Hematopoietic multipotent progenitor cell treated with erythropoietin and hydrocortisone succinate and interleukin-3 and kit ligand, for 8 days (in vitro differentiated cells): ENCODE measurements around the gene PCCA.
"Not testable (repeated sequence)": the region's sequence is repeated elsewhere in the genome, so short reads cannot be mapped to it uniquely, and the experiment has no call there.

Source experiments
- DNase-seq: peaks from one replicate; pipeline ENCODE4 v3.0.0-alpha.2; 2015

The PCCA gene

DNA sequence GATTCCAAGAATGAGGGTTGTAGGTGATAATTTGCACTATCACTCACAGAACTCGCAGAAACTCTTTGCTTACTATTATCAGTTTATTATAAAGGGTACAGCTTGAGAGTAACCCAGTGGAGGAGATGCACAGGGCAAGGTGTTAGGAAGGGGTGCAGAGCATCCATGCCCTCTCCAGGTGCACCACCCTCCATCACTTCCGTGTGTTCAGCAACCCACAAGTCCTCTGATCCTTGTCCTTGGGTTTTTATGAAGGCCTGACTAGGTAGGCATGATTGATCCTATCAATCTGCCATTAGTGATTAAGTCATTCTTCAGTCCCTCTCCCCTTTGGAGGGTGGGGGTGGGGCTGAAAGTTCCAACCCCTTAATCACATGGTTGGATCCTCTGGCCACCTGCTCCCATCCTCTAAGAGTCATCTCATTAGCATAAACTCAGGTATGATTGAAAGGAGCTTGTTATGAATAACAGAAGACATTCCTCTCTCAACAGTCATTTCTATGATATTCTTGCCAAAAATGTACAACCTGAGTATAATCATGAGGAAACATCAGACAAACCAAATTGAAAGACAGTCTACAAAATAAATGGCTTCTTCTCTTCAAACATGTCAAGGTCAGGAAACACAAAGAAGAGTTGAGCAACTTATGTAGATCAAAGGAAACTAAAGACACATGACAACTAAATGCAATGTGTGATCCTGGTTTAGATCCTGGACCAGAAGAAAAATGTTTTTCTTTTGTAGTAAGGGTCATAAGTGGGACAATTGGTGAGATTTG, 225.4 kb downstream of the PCCA start:
- DNase-seq: no peak

DNA sequence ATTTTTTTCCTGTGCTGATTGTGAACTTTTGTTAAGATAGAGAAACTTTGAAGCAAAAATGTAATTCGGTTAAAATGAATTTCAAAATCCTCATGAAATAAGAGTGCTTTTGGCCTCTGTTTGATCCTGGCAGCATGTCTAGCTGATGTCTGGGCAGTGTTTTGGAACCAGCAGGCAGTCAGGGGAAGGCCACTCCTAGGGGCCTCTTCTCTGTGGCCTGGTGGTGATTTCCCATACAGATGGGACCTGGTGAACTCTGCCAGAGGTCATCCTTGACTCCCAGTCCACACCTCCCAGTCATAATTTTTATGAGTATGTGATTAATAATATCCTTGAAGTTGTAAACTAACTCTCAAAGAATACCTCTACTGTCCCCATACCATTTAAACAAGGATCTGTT, 226.6 kb downstream of the PCCA start:
- no peak for DNase-seq

DNA sequence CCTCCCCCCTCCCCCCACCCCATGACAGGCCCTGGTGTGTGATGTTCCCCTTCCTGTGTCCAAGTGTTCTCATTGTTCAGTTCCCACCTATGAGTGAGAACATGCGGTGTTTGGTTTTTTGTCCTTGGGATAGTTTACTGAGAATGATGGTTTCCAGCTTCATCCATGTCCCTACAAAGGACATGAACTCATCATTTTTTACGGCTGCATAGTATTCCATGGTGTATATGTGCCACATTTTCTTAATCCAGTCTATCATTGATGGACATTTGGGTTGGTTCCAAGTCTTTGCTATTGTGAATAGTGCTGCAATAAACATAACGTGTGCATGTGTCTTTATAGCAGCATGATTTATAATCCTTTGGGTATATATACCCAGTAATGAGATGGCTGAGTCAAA, 229.6 kb downstream of the PCCA start:
- not testable (repeated sequence) for DNase-seq

DNA sequence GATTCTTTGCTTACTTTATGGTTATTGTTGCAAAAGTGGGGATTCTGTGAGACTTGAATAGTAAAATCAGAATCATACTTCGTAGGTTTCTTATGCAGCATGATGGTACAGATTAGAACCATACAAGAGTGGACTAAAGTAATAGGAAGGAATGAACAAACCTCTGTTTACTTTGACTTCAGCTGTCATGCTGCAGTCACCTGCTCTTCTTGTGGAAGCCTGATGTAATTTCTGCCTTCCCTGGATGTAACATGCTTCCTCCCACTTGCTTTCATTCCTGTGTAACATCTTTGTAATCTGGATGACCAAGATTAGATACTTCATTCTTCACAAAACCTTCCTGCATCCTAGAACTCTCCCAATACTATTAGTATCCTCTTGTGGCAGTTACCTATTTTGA, 235.0 kb downstream of the PCCA start:
- DNase-seq: no peak

DNA sequence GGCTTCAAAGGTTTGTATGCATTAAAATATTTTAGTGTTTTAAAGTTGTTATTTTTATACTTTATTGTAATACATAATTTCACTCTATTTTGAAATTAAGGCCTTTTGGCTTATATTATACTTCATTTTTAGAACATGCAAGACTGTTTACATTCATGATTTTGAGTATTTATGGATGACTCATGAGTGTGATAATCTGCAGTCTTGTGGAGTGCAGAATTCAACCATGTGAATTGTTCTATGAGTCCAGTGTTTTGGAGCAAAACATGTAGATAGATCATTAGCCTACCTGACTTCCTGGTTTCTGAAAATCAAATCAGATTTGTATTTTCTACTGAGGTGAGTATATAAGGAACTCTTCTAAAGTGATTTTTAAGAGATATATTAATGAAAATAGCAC, 241.8 kb downstream of the PCCA start:
- DNase-seq: no peak

DNA sequence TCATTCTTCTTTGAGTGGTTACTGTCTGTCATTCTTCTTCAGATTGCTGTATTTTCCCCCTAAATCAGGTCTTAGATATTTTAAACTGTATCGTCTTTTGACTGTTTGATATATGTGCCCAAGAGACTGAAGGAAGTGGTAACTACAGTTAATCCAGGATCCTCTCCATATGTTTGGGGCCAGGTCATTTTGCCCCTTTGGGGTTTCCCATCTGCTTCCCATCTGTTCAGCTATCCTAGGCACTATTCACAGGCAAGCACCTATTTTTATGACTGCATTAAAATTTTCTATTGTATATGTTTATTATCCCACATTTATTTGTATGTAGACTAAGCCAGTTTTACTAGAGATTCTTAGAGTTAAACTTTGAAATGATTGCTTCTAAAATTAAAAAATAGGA, 244.2 kb downstream of the PCCA start:
- DNase-seq: no peak

DNA sequence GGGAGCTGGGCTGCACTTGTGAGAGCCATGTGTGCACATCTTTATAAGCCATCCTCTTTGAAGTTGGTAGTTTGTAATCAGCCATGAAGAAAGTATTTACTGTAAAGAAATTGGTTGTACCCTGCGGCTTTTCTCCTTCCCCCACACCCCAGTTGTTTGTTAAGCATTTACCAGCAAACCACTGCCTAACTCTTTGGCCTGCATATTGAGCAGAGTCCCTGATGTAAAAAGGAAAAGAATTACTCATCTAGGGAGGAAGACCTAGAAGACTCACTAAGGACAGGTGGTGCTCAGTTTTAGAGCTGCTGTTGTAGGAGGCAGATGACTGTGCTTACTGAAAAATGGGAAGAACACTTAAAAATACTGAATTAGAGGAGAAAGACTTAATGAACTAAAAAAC, 245.3 kb downstream of the PCCA start:
- no peak for DNase-seq

DNA sequence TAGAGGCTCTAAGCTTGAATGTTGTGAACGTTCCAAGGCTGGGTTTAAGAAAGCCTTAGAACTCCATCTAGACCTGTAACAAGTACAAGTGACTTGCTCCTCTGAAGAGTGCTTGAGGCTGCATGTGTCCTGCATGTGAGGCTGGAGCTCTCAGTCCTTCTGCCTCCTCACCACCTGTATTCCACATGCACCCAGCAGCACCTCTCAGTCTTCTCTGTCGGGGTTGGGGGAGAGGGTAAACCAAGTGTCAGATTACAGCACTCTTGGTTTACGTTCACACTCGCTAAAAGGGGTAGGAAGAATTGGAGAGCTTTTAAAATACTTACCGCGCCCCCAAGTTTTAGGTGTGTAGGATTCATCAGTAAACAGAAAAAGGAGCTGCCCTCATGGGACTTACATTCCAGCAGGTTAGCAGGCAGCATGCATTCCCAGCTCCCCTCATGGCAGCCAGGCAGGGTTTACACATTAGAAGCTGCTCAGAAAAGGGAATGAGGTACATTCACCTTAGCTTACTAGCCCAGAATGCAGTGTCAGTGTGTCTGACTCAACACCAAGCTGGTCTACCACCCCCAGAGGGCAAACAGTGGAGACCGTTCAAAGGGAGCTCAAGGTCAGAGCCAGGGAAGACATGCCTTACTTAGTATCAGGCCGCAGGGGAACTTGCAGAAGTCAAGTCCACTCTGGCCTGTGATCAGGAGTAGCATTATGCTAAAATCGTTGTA, 248.1 kb downstream of the PCCA start:
- DNase-seq: no peak

DNA sequence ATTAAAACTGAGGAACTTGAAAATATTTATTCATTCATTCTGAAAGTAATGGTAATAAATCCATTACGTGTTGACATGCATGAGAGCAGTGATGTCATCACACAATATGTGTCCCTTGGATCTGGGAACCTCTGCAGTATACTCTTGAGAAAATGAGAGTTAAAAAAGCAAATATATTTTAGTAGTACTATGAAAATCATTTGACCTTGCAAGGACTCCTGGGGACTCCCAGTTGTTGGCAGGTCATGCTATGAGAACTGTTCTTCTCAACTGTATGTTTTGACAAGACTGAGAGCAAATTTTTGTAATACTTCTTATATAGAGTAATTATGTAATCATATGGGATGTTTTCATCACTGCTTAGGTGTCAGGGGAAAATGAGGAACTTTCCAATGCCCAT, 249.4 kb downstream of the PCCA start:
- no peak for DNase-seq

DNA sequence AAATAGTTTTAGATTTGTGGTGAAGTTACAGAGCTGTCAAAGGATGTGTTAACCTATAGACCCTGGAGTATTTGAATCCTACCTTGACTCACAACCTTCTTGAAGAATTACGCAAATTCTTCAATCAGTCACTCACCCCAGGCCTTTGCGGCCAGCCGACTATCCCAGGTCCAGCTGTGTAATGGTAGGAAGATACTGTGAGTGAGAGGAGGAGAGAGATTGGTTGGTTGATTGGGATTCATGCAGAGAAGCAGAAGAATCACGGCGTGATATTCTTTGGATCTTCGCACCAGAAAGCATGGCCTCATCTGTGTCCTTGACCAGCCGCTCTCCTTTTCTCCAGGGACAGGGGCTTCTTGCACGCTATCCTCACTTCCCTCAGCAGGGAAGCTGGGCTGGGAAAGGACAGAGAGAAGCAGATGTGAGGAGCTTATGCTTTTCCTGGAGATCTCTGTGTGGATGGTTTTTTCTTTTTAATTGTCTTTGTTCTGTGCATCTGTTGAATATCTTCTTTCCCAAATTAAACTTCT, 250.6 kb downstream of the PCCA start:
- no peak for DNase-seq

DNA sequence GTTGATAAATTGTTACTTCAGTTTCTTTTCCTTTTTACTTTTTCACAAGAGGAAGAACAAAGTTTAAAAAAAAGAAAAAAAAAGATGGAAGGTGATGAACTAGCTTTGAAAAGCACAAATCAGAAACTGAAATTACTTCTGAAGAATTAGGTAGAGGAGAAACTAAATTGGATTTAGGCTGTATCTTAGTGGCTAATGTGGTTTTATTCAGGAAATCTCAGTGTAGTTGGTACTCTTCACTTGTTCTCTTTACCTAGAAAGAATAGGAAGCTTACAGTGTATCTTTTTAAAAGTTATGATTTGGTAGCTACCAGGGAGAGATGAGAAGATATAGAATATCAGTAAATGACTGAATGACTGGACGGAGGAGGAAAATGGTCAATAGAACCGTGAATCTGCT, 252.0 kb downstream of the PCCA start:
- no peak for DNase-seq

DNA sequence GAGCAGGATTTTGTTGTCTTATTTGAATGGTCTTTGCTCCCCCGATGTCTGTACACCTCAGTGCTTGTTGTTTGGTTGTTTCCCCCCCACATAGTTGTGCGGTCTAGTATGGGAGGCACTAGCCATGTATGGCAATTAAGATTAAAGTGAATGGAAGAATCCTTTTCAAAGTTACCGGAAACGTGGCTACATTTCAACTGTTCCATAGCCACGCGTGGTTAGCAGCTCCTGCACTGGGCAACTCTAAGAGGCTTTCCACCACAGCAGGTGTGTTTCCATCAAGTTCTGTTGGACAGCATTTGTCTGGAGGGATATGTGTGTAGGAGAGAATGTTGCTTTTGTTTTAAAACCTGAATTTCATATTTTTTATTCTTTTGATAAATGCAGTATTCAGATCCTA, 252.4 kb downstream of the PCCA start:
- no peak for DNase-seq

DNA sequence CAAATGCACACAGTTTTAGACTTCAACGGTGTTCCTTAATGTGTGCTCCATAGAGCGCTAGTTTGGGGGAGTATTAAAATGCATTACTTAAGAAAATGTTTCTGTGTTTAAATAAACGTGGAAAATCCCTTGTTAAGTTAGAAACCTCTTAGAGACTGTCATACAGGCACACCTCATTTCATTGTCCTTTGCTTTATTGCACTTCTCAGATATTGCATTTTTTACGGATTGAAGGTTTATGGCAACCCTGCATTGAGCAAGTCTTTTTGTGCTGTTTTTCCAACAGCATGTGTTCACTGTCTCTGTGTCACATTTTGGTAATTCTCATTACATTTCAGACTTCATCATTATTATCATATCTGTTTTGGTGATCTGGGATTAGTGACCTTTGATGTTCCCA, 255.7 kb downstream of the PCCA start:
- DNase-seq: no peak

DNA sequence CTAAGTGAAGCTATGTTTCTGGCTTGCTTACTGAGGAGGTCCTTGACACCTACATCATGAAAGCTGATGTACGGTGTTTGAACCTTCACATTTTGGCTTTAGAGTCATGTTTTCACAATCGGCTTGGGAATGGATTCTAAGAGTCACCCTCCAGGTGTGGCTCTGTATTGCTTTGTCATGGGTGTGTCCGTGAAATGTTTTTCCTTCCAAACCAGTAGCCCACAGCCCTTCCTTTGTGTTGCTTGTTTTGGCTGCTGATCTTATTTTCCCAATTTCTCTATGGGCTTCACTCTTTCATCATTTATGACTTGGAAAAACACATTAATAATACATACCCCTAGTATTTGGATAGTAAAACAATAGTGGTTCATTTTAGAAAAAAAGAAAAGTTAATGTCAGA, 259.1 kb downstream of the PCCA start:
- DNase-seq: no peak

DNA sequence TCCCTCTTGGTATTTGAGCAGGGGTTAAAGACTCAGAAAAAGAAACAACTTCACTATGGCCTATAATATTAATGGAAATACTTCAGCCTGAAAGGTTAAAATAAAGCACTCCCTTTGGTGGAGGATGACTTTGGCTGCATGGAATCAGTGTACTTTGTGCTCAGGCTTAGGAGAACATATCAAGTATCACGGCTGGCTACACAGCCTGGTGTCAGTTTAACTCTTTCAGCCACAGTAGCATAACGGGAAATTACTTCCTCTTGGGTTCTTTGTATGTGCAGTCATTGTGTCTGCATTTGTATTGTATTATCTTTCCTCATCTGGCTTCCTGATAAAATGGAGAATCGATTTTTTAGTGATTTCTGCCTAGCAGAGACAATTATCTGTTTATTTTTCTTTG, 260.7 kb downstream of the PCCA start:
- DNase-seq: no peak

DNA sequence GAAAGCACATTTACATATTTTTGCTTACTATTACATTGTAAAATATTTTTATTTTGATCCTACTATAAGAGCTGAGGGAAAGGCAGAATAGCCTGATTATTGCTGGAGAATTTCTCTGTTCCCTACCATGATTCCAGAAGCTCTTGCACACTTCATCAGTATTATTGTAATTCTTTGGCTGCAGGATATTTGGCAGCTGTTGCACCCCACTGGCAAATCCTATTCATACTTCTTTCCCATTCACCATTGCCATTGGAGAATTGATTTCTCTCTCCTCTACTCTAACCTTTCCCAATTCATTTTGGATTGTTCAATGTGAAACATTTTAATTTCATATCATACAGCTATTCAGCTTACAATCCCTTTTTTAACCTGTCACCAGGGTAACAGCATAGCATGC, 261.7 kb downstream of the PCCA start:
- no peak for DNase-seq

DNA sequence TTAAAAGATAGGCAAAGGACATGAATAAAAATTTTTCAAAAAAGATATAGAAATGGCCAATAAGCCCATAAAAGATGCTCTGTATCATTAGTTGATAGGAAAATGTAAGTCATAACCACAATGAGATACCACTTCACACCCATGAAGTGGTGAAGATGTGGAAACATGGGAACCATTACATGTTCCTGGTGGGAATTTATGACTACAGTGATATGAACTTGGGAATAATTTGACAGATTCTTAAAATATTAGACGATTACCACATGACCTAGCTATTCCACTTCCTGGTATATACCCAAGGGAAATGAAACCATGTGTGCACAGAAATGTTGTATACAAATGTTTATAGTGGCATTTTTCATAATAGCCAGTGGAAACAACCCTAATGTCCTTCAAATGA, 267.5 kb downstream of the PCCA start:
- no peak for DNase-seq

DNA sequence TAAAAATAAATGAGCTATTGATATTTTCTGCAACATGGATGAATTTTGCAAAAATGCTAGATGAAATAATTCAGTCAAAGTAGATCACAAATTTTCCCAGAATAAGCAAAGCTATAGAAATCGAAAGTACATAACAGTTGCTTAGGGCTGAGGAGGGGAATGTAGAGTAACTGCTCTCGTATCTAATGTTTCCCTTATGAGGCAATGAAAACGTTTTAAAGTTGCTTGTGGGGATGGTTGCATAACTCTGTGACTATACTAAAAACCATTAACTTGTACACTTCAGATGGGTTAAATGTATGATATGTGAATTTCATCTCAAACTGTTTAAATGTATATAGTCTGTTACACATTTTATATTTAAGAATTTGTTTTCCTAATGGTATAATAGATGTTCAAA, 268.0 kb downstream of the PCCA start:
- DNase-seq: no peak

DNA sequence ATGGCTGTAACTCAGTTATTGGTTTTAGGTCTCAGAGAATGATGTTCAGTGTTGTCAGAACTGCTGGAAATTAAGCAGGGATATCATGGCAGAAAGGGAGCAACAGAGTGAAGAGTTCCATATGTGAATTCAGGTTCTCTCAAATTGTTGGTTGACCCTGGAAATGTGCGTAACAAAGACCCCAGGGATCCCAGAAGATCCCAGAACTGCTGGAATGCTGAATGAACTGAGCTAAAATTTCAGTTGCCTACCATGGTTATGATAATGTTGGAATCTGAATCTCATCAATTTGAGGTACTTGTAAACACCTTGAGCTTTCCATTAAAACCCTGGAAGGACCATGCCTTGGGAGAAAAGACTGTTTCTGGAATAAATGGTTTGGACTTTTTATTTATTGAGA, 268.9 kb downstream of the PCCA start:
- DNase-seq: no peak

DNA sequence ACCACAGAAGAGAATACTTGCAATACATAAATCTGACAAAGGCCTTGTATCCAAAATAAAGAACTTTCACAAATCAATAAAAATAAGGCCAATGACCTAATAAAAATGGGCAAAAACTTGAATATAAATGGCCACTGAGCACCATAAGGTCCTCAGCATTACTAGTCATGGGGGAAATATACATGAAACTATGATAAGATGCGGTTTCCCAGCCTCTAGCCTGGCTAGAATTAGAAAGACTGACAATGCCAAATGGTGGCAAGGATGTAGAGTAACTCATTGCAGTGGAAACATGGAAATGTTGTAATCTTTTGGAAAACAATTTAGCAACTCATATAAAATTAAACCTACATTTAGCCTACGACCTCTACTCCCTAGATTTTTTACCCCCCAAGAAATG, 272.6 kb downstream of the PCCA start:
- DNase-seq: no peak

DNA sequence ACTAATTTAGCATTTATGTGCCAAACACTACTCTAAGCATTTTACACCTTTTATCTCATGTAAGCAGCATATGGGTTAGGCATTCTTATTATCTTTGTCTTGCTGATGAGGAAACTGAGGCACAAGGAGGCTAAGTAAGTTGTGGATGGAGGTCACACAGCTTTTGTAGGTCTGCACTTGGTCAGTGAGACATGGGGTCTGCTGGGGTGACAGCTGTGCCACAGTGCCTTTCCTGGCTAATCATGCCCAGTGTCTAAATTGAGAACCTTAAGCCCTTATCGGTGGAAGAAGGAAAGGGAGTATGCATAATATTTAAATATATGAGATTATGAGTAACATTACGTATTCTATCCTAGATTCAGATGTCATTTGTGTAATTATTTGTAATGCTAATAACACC, 273.5 kb downstream of the PCCA start:
- no peak for DNase-seq

DNA sequence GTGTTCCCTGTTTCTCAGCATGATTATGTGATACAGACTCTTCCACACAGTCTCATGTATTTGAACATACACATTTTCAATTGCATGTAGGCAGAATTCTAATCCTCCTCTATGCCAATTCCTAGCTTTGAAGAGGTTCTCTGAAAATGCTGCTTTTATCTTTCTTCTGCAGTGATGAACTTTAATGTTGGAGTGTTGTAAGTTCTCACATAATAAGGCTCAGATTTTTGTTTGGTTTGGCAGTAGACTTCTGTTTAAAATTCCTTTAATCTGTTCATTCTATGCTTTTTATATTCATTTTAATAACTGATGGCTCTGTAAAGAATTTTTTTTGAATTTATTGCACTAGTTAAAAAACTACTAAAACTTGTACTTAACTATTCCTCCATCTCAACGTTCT, 273.9 kb downstream of the PCCA start:
- no peak for DNase-seq

DNA sequence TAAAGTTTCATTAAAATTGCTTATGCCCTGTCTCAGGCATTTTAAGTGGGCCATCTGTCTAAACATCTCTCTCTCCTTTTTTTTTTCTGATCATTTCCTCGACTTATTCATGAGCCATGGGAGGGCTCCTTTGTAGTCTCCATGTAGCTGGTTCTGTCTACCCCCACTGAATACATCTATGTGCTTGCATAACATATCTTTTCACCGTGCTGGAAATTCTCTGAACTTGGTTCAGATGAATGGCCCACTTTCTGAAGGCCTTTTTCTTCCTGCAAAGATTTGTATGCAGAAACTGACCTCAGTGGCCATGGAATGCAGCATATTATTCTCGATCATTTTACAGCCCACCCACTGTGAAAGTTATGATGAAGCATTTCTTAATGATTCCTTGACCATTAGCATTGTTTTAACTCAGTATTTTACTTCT, 274.4 kb downstream of the PCCA start:
- DNase-seq: no peak

DNA sequence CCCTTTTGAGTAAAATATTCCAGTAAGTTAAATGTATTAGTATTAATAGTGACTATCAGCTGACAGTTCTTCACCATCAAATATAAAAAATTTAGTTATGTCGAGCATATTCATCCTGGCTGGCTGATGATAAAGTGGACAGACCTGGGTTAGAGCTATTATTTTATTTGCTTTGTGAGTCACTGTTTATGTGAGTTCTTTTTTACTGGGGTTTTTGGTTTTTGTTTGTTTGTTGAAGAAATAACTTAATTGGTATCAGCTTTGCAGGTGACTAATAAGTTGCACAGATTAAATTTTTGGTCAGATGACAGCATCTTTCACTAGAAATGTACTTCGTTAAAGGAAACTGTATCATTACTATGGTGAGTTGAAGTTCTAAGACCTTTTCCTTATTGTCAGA, 275.0 kb downstream of the PCCA start:
- no peak for DNase-seq

DNA sequence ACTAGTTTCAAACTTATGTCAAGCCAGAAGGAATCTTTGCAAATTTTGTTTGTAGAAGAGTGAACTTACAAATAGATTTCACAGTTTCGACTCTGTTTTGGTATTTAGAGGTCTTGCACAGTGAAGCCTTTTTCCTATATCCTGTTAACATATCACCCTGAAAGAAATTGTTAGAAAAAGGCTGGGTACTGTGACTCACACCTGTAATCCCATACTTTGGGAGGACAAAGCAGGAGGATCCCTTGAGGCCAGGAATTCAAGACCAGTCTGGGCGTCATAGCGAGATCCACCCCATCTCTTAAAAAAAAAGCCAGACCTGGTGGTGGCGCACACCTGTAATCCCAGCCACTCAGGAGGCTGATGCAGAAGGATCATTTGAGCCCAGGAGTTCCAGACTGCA, 275.7 kb downstream of the PCCA start:
- DNase-seq: no peak
